HL-60 (cell line): ENCODE results near the gene FBXW7.

Source experiments
- TF ChIP-seq, protein P1 (sequence below): IDR thresholded peaks from one replicate; pipeline ENCODE4 v1.5.1; 2011; ENCODE audit warnings: low read length, control low read depth, inconsistent platforms; ENCODE audit not compliant: insufficient read depth
- TF ChIP-seq, protein P2 (sequence below): IDR thresholded peaks from 2 replicates; pipeline ENCODE4 v1.6.1; 2012; ENCODE audit warnings: low read depth; ENCODE audit not compliant: insufficient replicate concordance

DNA sequence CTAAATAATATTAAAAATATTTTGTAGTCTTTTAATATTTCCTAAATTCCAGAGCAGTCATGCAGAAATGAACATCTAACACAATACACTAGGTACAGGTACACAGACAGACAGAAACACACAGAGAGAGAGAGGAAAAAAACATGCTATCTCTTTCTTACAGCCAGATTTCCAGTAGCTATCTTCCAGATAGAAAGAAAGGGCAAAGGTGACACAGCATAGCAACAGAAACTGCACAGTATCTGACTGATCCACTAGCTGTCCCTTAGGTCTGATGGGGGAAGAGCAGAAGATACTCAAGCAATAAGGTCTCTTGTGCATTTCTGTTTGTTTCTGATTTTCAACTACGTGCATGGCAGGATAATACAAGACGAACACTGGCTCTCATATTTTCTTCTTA is 7.8 kb downstream of the FBXW7 start:
- TF ChIP-seq, protein P1, sequence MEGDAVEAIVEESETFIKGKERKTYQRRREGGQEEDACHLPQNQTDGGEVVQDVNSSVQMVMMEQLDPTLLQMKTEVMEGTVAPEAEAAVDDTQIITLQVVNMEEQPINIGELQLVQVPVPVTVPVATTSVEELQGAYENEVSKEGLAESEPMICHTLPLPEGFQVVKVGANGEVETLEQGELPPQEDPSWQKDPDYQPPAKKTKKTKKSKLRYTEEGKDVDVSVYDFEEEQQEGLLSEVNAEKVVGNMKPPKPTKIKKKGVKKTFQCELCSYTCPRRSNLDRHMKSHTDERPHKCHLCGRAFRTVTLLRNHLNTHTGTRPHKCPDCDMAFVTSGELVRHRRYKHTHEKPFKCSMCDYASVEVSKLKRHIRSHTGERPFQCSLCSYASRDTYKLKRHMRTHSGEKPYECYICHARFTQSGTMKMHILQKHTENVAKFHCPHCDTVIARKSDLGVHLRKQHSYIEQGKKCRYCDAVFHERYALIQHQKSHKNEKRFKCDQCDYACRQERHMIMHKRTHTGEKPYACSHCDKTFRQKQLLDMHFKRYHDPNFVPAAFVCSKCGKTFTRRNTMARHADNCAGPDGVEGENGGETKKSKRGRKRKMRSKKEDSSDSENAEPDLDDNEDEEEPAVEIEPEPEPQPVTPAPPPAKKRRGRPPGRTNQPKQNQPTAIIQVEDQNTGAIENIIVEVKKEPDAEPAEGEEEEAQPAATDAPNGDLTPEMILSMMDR = no peak
- TF ChIP-seq, protein P2, sequence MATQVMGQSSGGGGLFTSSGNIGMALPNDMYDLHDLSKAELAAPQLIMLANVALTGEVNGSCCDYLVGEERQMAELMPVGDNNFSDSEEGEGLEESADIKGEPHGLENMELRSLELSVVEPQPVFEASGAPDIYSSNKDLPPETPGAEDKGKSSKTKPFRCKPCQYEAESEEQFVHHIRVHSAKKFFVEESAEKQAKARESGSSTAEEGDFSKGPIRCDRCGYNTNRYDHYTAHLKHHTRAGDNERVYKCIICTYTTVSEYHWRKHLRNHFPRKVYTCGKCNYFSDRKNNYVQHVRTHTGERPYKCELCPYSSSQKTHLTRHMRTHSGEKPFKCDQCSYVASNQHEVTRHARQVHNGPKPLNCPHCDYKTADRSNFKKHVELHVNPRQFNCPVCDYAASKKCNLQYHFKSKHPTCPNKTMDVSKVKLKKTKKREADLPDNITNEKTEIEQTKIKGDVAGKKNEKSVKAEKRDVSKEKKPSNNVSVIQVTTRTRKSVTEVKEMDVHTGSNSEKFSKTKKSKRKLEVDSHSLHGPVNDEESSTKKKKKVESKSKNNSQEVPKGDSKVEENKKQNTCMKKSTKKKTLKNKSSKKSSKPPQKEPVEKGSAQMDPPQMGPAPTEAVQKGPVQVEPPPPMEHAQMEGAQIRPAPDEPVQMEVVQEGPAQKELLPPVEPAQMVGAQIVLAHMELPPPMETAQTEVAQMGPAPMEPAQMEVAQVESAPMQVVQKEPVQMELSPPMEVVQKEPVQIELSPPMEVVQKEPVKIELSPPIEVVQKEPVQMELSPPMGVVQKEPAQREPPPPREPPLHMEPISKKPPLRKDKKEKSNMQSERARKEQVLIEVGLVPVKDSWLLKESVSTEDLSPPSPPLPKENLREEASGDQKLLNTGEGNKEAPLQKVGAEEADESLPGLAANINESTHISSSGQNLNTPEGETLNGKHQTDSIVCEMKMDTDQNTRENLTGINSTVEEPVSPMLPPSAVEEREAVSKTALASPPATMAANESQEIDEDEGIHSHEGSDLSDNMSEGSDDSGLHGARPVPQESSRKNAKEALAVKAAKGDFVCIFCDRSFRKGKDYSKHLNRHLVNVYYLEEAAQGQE = no peak
